ENCODE results near the gene CTNNA3.

DNA sequence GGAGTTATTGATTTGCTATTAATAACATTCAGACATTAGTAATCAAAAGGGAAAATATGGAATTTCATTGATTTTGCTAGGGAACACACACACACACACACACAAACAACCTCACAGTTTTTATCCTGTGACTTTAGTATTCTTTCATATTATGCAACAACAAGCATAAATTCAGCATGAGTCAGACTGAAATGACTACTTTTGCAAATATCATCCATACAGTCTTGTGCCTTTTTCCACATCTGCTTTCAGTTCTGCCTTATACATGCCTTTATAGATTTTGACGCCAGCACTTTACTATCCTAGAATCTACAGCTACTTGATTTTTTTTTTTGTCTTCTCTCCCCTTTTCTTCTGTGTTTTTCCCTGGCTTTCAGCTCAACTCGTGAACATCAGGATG is 1745.9 kb downstream of the CTNNA3 start:
- TF ChIP-seq, protein P1, sequence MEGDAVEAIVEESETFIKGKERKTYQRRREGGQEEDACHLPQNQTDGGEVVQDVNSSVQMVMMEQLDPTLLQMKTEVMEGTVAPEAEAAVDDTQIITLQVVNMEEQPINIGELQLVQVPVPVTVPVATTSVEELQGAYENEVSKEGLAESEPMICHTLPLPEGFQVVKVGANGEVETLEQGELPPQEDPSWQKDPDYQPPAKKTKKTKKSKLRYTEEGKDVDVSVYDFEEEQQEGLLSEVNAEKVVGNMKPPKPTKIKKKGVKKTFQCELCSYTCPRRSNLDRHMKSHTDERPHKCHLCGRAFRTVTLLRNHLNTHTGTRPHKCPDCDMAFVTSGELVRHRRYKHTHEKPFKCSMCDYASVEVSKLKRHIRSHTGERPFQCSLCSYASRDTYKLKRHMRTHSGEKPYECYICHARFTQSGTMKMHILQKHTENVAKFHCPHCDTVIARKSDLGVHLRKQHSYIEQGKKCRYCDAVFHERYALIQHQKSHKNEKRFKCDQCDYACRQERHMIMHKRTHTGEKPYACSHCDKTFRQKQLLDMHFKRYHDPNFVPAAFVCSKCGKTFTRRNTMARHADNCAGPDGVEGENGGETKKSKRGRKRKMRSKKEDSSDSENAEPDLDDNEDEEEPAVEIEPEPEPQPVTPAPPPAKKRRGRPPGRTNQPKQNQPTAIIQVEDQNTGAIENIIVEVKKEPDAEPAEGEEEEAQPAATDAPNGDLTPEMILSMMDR (IDR thresholded peaks at IDR 0.05; ENCODE audit: low read depth, low read length, missing input control) = no peak
- TF ChIP-seq SP1 (IDR thresholded peaks at IDR 0.05) = no peak
- TF ChIP-seq EGR1 (IDR thresholded peaks at IDR 0.05; ENCODE audit: low read depth in 2 of 2) = no peak
- TF ChIP-seq TAF1 (conservative IDR thresholded peaks at IDR 0.05) = no peak
- no peak for TF ChIP-seq RAD21 (IDR thresholded peaks at IDR 0.05)
- no peak for TF ChIP-seq GABPA (IDR thresholded peaks at IDR 0.05 in 1 of 2, conservative IDR thresholded peaks at IDR 0.05 in 1 of 2)
- TF ChIP-seq MAX (IDR thresholded peaks at IDR 0.05) = no peak
- TF ChIP-seq, protein P2, sequence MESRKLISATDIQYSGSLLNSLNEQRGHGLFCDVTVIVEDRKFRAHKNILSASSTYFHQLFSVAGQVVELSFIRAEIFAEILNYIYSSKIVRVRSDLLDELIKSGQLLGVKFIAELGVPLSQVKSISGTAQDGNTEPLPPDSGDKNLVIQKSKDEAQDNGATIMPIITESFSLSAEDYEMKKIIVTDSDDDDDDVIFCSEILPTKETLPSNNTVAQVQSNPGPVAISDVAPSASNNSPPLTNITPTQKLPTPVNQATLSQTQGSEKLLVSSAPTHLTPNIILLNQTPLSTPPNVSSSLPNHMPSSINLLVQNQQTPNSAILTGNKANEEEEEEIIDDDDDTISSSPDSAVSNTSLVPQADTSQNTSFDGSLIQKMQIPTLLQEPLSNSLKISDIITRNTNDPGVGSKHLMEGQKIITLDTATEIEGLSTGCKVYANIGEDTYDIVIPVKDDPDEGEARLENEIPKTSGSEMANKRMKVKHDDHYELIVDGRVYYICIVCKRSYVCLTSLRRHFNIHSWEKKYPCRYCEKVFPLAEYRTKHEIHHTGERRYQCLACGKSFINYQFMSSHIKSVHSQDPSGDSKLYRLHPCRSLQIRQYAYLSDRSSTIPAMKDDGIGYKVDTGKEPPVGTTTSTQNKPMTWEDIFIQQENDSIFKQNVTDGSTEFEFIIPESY (IDR thresholded peaks at IDR 0.05) = no peak
